Dendritic cell treated with granulocyte-macrophage colony-stimulating factor and Interleukin-4, amounts not matched to agents 40 ng/mL and 50 ng/mL, for 4 days (primary cell): Measurements from ENCODE around the gene FIP1L1.
"Not testable (repeated sequence)": the region's sequence is repeated elsewhere in the genome, so short reads cannot be mapped to it uniquely, and the experiment has no call there.

Source experiments
- H3K27ac Mint-ChIP-seq: one replicate; pipeline ENCODE4 v1.8.0; 2022; ENCODE audit warnings: mild to moderate bottlenecking, mixed read lengths
- H3K27me3 Mint-ChIP-seq: one replicate; pipeline ENCODE4 v1.8.0; 2022; ENCODE audit warnings: mild to moderate bottlenecking, mixed read lengths
- H3K36me3 Mint-ChIP-seq: one replicate; pipeline ENCODE4 v1.8.0; 2022; ENCODE audit warnings: low read depth, mixed read lengths
- H3K4me1 Mint-ChIP-seq: one replicate; pipeline ENCODE4 v1.8.0; 2022; ENCODE audit warnings: low read depth, mixed read lengths
- H3K4me3 Mint-ChIP-seq: one replicate; pipeline ENCODE4 v1.8.0; 2022; ENCODE audit warnings: mild to moderate bottlenecking, moderate library complexity, mixed read lengths
- H3K9me3 Mint-ChIP-seq: one replicate; pipeline ENCODE4 v1.8.0; 2022; ENCODE audit warnings: mixed read lengths
- intact Hi-C: fragments of 100-400 bp; cut with micrococcal nuclease; formaldehyde crosslinking; loops from one replicate; pipeline ENCODE4 v1.15.0; 2022

FIP1L1 gene

GRCh38 chr4:53365486-53366300 is 11.7 kb upstream of the FIP1L1 start, which contains the start of gene SCFD2:
TSS of gene SCFD2 (minus strand) at chr4:53366061.
- Mint-ChIP-seq H3K27me3 (peaks cover 14% of the 10 kb centered on the region), H3K9me3 (no peaks in the 10 kb centered on the region), H3K36me3 (peaks cover 12% of the 10 kb centered on the region), H3K4me3 (peak within 1 kb of the TSS; percentile 92), H3K27ac (peak within 1 kb of the TSS; percentile 90), H3K4me1 (peaks cover 39% of the 10 kb centered on the region)
- intact Hi-C loops: loop anchor here (1.0 to 10.0 kb wide), 2 partner anchors 12 to 1521 kb away; partner anchors contain the start of genes DCUN1D4 and FIP1L1

DNA sequence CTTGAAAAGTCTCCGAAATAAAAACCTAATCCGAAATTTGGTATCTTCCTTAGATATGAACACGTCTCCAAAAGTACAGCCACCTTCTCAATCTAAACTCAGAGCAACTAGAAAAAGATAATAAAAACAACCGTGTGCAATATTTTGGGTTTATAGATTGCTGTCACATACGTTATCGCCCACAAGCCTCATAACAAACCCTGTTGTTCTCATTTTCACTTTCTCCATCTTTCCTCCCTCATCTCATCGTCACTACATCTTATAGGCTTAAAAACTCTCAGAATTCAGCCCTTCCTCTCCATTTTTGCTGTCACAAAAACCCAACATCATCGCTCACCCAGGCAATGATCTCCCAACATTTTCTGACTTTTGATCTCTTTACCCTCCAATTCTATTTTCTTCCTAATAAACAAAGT is 11.1 kb upstream of the FIP1L1 start:
- H3K4me1 Mint-ChIP-seq: peaks cover 40% of the 10 kb centered on the region
- intact Hi-C loops: loop anchor here (1.0 to 10.0 kb wide), 2 partner anchors 11 to 1522 kb away; partner anchors contain the start of genes DCUN1D4 and FIP1L1
- H3K4me3 Mint-ChIP-seq: peak overlapping the region; percentile 92
- peak overlapping the region; percentile 90 for H3K27ac Mint-ChIP-seq
- H3K9me3 Mint-ChIP-seq: no peaks in the 10 kb centered on the region
- peaks cover 14% of the 10 kb centered on the region for H3K27me3 Mint-ChIP-seq
- H3K36me3 Mint-ChIP-seq: peaks cover 12% of the 10 kb centered on the region

GRCh38 chr4:53367721-53368120 is 9.7 kb upstream of the FIP1L1 start:
- H3K27ac Mint-ChIP-seq: no peak overlapping the region

DNA sequence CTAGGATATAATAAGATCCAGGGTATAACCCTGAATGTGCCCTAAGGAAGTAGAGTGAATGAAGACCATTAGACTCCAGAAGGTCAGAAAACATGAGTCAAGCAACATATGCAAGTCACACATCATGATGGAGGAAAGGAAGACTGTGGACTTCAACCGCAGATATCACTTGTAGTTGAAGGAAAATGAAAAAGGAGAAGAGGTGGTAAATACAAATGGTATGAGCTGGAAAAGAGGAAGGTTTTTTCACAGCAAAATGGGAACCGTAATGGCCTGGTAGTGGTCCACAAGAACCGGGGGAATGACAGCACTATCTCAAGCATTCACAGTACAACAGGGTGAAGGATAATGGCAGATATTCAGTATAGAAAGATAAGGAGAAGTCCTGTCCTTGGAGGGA is 6.4 kb upstream of the FIP1L1 start:
- Mint-ChIP-seq H3K4me1 (peaks cover 17% of the 10 kb centered on the region), H3K9me3 (no peaks in the 10 kb centered on the region), H3K36me3 (peaks cover 2% of the 10 kb centered on the region), H3K27me3 (peaks cover 14% of the 10 kb centered on the region), H3K27ac (peak overlapping the region; percentile 9), H3K4me3 (no peak overlapping the region)
- intact Hi-C loops: no loop called here

More at GRCh38 chr4:53367721-53368120, 9.7 kb upstream of the FIP1L1 start:
- no peaks in the 10 kb centered on the region for H3K9me3 Mint-ChIP-seq
- intact Hi-C loops: loop anchor here (10.0 kb wide), 1 partner anchor 1523 kb away; the partner anchor contains the start of gene DCUN1D4
- H3K4me1 Mint-ChIP-seq: peaks cover 32% of the 10 kb centered on the region
- peaks cover 14% of the 10 kb centered on the region for H3K27me3 Mint-ChIP-seq
- H3K4me3 Mint-ChIP-seq: no peak overlapping the region
- H3K36me3 Mint-ChIP-seq: peaks cover 12% of the 10 kb centered on the region

GRCh38 chr4:53371843-53372521 is 5.5 kb upstream of the FIP1L1 start:
- H3K36me3 Mint-ChIP-seq: peaks cover under 1% of the 10 kb centered on the region
- H3K9me3 Mint-ChIP-seq: no peaks in the 10 kb centered on the region
- no peak overlapping the region for H3K4me3 Mint-ChIP-seq
- intact Hi-C loops: no loop called here
- H3K27ac Mint-ChIP-seq: no peak overlapping the region
- peaks cover 12% of the 10 kb centered on the region for H3K4me1 Mint-ChIP-seq
- peaks cover 14% of the 10 kb centered on the region for H3K27me3 Mint-ChIP-seq

- no peak overlapping the region for H3K27ac Mint-ChIP-seq
- intact Hi-C loops: loop anchor here (5.0 kb wide), 2 partner anchors 178 to 857 kb away; no protein-coding TSS in a partner anchor
- H3K4me1 Mint-ChIP-seq: peaks cover 29% of the 10 kb centered on the region
- H3K9me3 Mint-ChIP-seq: no peaks in the 10 kb centered on the region
- H3K27me3 Mint-ChIP-seq: peaks cover 3% of the 10 kb centered on the region
- peaks cover 18% of the 10 kb centered on the region for H3K36me3 Mint-ChIP-seq
- no peak overlapping the region for H3K4me3 Mint-ChIP-seq
Measured at GRCh38 chr4:53374777-53375258, 2.6 kb upstream of the FIP1L1 start.

- peak overlapping the region; percentile 98 for H3K27ac Mint-ChIP-seq
- peak overlapping the region; percentile 99 for H3K4me3 Mint-ChIP-seq
- H3K4me1 Mint-ChIP-seq: peaks cover 27% of the 10 kb centered on the region
- peaks cover 26% of the 10 kb centered on the region for H3K36me3 Mint-ChIP-seq
- no peaks in the 10 kb centered on the region for H3K27me3 Mint-ChIP-seq
- H3K9me3 Mint-ChIP-seq: no peaks in the 10 kb centered on the region
- intact Hi-C loops: loop anchor here (1.0 to 5.0 kb wide), 3 partner anchors 11 to 855 kb away; partner anchors contain the start of gene SCFD2
Measured at GRCh38 chr4:53376900-53377299, 541 bp upstream of the FIP1L1 start.

DNA sequence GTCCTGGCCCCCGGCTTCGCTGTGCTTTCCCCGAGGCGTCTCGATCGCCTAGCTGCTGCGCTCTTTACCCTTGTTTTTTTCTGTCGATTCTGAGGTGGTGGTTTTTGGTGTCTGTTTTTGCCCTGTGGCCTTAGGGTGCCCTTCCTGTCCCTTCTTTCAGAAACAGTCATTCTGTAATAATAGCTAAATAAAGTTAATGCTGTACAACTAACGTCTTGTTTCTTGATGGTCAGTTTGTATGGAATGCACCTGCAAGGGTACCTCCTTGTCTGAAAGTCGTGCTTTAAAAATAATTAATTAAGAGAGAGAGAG is 686 bp downstream of the FIP1L1 start:
- Mint-ChIP-seq H3K27ac (peak overlapping the region; percentile 98), H3K9me3 (no peaks in the 10 kb centered on the region), H3K4me3 (peak overlapping the region; percentile 99), H3K4me1 (peaks cover 27% of the 10 kb centered on the region), H3K36me3 (peaks cover 35% of the 10 kb centered on the region), H3K27me3 (no peaks in the 10 kb centered on the region)
- intact Hi-C loops: loop anchor here (5.0 kb wide), 2 partner anchors 181 to 854 kb away; no protein-coding TSS in a partner anchor

DNA sequence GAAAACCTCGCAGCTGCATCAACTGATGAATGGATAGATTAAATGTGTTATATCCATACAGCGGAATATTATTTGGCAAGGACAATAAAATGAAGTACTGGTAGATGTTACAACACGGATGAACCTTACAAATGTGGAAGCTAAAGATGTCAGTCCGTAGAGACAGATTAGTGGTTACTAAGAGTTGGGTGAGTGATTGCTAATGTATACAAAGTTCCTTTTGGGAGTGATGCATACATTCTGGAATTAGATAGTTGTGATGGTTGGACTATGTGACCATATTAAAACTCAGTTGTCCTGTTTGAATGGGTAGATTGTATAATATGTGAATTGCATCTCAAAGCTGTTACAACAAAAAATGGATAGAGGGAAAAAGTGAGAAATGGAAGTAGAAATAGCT is 2.8 kb downstream of the FIP1L1 start:
- peaks cover 27% of the 10 kb centered on the region for H3K4me1 Mint-ChIP-seq
- H3K27me3 Mint-ChIP-seq: no peaks in the 10 kb centered on the region
- intact Hi-C loops: no loop called here
- no peak overlapping the region for H3K27ac Mint-ChIP-seq
- no peaks in the 10 kb centered on the region for H3K9me3 Mint-ChIP-seq
- no peak overlapping the region for H3K4me3 Mint-ChIP-seq
- peaks cover 51% of the 10 kb centered on the region for H3K36me3 Mint-ChIP-seq

GRCh38 chr4:53409479-53409878 is 32.0 kb downstream of the FIP1L1 start:
- H3K4me1 Mint-ChIP-seq: peaks cover 25% of the 10 kb centered on the region
- H3K36me3 Mint-ChIP-seq: peaks cover 60% of the 10 kb centered on the region
- H3K4me3 Mint-ChIP-seq, H3K27ac Mint-ChIP-seq, H3K27me3 Mint-ChIP-seq, intact Hi-C loops: not testable (repeated sequence)
- H3K9me3 Mint-ChIP-seq: peaks cover 25% of the 10 kb centered on the region

GRCh38 chr4:53419208-53419607 is 41.8 kb downstream of the FIP1L1 start:
- no peaks in the 10 kb centered on the region for H3K27me3 Mint-ChIP-seq
- peaks cover 34% of the 10 kb centered on the region for H3K36me3 Mint-ChIP-seq
- no peak overlapping the region for H3K27ac Mint-ChIP-seq
- no peaks in the 10 kb centered on the region for H3K9me3 Mint-ChIP-seq
- intact Hi-C loops: no loop called here
- no peak overlapping the region for H3K4me3 Mint-ChIP-seq
- no peaks in the 10 kb centered on the region for H3K4me1 Mint-ChIP-seq

DNA sequence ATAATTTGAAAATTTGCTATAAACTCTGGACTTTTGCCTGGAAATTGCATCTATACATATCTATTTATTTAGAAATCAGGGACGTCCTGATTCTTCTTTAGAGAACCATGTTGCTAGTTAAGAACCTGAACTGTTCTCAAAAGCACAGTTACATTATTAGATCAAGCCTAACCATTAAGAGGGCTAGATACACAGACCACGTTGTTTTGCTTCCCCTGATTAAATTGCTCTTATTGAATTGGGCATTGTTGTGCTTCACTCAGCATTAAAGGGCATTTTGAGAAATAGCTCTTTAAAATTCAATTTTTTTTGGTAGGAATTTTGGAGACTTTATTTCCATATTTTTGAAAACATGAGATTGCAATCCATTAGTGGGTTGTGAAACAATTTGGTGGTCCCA is 44.4 kb downstream of the FIP1L1 start:
- H3K27me3 Mint-ChIP-seq: no peaks in the 10 kb centered on the region
- no peak overlapping the region for H3K27ac Mint-ChIP-seq
- no peaks in the 10 kb centered on the region for H3K9me3 Mint-ChIP-seq
- H3K36me3 Mint-ChIP-seq: peaks cover 30% of the 10 kb centered on the region
- no peak overlapping the region for H3K4me3 Mint-ChIP-seq
- intact Hi-C loops: no loop called here
- no peaks in the 10 kb centered on the region for H3K4me1 Mint-ChIP-seq

DNA sequence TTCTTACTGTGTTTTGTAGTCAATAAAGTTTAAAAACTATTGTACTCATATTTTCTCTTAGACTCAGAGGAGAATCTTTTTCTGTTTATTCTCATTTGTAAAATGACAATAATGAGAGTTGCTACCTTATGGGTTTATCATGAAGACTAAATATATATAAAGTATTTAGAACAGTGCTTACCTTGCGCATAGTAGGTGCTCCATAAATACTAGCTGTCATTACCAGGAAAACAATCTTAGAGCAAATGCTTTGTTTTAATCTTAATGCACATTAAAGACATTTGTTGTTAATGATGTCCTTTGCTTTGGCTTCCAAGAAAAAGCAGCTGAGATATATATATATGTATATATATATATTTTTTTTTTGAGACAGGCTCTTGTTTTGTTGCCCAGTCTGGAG is 44.9 kb downstream of the FIP1L1 start:
- Mint-ChIP-seq H3K4me3 (no peak overlapping the region), H3K4me1 (no peaks in the 10 kb centered on the region), H3K27me3 (no peaks in the 10 kb centered on the region), H3K9me3 (no peaks in the 10 kb centered on the region), H3K27ac (no peak overlapping the region), H3K36me3 (peaks cover 28% of the 10 kb centered on the region)
- intact Hi-C loops: no loop called here

GRCh38 chr4:53424280-53424679 is 46.8 kb downstream of the FIP1L1 start:
- Mint-ChIP-seq H3K9me3 (no peaks in the 10 kb centered on the region), H3K4me3 (no peak overlapping the region), H3K4me1 (no peaks in the 10 kb centered on the region), H3K27ac (no peak overlapping the region), H3K36me3 (peaks cover 31% of the 10 kb centered on the region), H3K27me3 (no peaks in the 10 kb centered on the region)
- intact Hi-C loops: no loop called here
